ENCODE measurements around the gene IGLL1. TPM values are rescaled to one million over a fixed set of nuclear protein-coding genes. Genes with fewer than 3 reads are reported as not detected.
A peak's percentile ranks its signal among the peaks of the same experiment; 100 is the strongest.

The IGLL1 gene
- total RNA-seq, 2 experiments from 2014 or later, result not detected

- Histone ChIP-seq H3K36me3 (ENCODE audit: insufficient read depth, low read length) (no peaks in the 10 kb centered on the region), H3K4me2 (ENCODE audit: low read length) (no peak overlapping the region), H3K27ac (ENCODE audit: low read depth, low read length, poor library complexity, severe bottlenecking) (no peak overlapping the region), H3K4me3 (ENCODE audit: low read depth, low read length, poor library complexity, severe bottlenecking) (no peak overlapping the region), H3K9me3 (ENCODE audit: low read length) (no peaks in the 10 kb centered on the region), H3K4me1 (ENCODE audit: insufficient read depth, low read length, poor library complexity, severe bottlenecking) (peaks cover 6% of the 10 kb centered on the region), H2AFZ (ENCODE audit: low read length) (no peak overlapping the region), H3K79me2 (ENCODE audit: insufficient read depth, low read depth, low read length) (no peaks in the 10 kb centered on the region), H4K20me1 (ENCODE audit: insufficient read depth, low read length) (no peaks in the 10 kb centered on the region), H3K9me2 (ENCODE audit: insufficient read depth, low read length) (no peaks in the 10 kb centered on the region)
- TF ChIP-seq CTCF (conservative IDR thresholded peaks at IDR 0.05; ENCODE audit: low read length) (no peak), EZH2phosphoT487 (IDR thresholded peaks at IDR 0.05; ENCODE audit: borderline replicate concordance, low read depth, low read length) (no peak)
- POLR2A ChIA-PET, result no interaction called here
- CTCF ChIA-PET (ENCODE audit: unreplicated experiment), result no interaction called here
- DNase-seq (ENCODE audit: low spot score), result peak; percentile 15
- intact Hi-C loops (cut with micrococcal nuclease; ENCODE audit: unreplicated experiment), result no loop called here
- no TSS peak for BruUV-seq (replicated peaks)
Measured at GRCh38 chr22:23583836-23584235, 3.7 kb upstream of the IGLL1 start.

DNA sequence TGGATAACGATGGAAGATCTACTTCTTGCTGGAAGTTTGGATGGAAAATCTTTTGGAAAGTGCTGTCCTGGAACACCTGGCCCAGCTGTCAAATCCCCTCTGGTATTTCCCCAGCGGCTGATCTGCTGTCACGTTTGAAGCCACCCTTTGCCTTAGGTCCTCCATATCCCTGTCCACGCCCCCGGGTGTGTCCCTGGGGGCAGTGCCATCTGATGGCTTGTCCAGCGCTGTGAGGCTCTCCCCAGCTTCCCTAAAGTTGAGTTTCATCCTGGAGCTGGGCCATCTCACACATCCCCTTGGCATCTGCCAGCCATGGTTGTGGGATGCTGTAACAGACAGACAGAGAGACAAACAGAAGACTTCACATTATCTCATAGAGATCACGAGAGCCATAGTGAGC is 3.1 kb upstream of the IGLL1 start:
- Histone ChIP-seq H2AFZ (ENCODE audit: low read length) (no peak overlapping the region), H3K4me3 (ENCODE audit: low read depth, low read length, poor library complexity, severe bottlenecking) (no peak overlapping the region), H4K20me1 (ENCODE audit: insufficient read depth, low read length) (no peaks in the 10 kb centered on the region), H3K4me1 (ENCODE audit: insufficient read depth, low read length, poor library complexity, severe bottlenecking) (peaks cover 6% of the 10 kb centered on the region), H3K9me3 (ENCODE audit: low read length) (no peaks in the 10 kb centered on the region), H3K9me2 (ENCODE audit: insufficient read depth, low read length) (no peaks in the 10 kb centered on the region), H3K36me3 (ENCODE audit: insufficient read depth, low read length) (no peaks in the 10 kb centered on the region), H3K27ac (ENCODE audit: low read depth, low read length, poor library complexity, severe bottlenecking) (no peak overlapping the region), H3K79me2 (ENCODE audit: insufficient read depth, low read depth, low read length) (no peaks in the 10 kb centered on the region), H3K4me2 (ENCODE audit: low read length) (no peak overlapping the region)
- TF ChIP-seq EZH2phosphoT487 (IDR thresholded peaks at IDR 0.05; ENCODE audit: borderline replicate concordance, low read depth, low read length) (no peak), CTCF (conservative IDR thresholded peaks at IDR 0.05; ENCODE audit: low read length) (no peak)
- intact Hi-C loops (cut with micrococcal nuclease; ENCODE audit: unreplicated experiment), result no loop called here
- no TSS peak for BruUV-seq (replicated peaks)
- DNase-seq (ENCODE audit: low spot score), result no peak
- ChIA-PET CTCF (ENCODE audit: unreplicated experiment) (interaction anchor here (0.5 kb wide), 1 partner anchor 21 kb away, joined by 4 read pairs; no protein-coding TSS in a partner anchor), POLR2A (no interaction called here)

- ChIA-PET POLR2A (interaction anchor here (0.7 kb wide), 2 partner anchors 30 to 100 kb away, joined by 4 to 7 read pairs; no protein-coding TSS in a partner anchor), CTCF (ENCODE audit: unreplicated experiment) (no interaction called here)
- Histone ChIP-seq H3K27ac (ENCODE audit: low read depth, low read length, poor library complexity, severe bottlenecking) (no peak overlapping the region), H3K9me2 (ENCODE audit: insufficient read depth, low read length) (no peaks in the 10 kb centered on the region), H4K20me1 (ENCODE audit: insufficient read depth, low read length) (no peaks in the 10 kb centered on the region), H3K4me1 (ENCODE audit: insufficient read depth, low read length, poor library complexity, severe bottlenecking) (peaks cover 6% of the 10 kb centered on the region), H2AFZ (ENCODE audit: low read length) (no peak overlapping the region), H3K79me2 (ENCODE audit: insufficient read depth, low read depth, low read length) (no peaks in the 10 kb centered on the region), H3K9me3 (ENCODE audit: low read length) (no peaks in the 10 kb centered on the region), H3K4me2 (ENCODE audit: low read length) (no peak overlapping the region), H3K4me3 (ENCODE audit: low read depth, low read length, poor library complexity, severe bottlenecking) (no peak overlapping the region), H3K36me3 (ENCODE audit: insufficient read depth, low read length) (no peaks in the 10 kb centered on the region)
- intact Hi-C loops (cut with micrococcal nuclease; ENCODE audit: unreplicated experiment), result no loop called here
- DNase-seq (ENCODE audit: low spot score), result no peak
- no peak for TF ChIP-seq EZH2phosphoT487 (IDR thresholded peaks at IDR 0.05; ENCODE audit: borderline replicate concordance, low read depth, low read length)
- no peak for TF ChIP-seq CTCF (conservative IDR thresholded peaks at IDR 0.05; ENCODE audit: low read length)
- BruUV-seq (replicated peaks), result no TSS peak
Measured at GRCh38 chr22:23581260-23581650, 1.2 kb upstream of the IGLL1 start.
